GM19372 (cell line): ENCODE data around the gene CPXM1.
"Not testable (repeated sequence)": the region's sequence is repeated elsewhere in the genome, so short reads cannot be mapped to it uniquely, and the experiment has no call there.

Experiments
- ATAC-seq: cut with Tn5 transposase; IDR thresholded peaks from one replicate; pipeline ENCODE4 v1.9.1; 2021; ENCODE audit warnings: mild to moderate bottlenecking, low read depth, moderate library complexity; ENCODE audit not compliant: unreplicated experiment

The CPXM1 gene

GRCh38 chr20:2825761-2826160, 25.3 kb upstream of the CPXM1 start:
- no peak for ATAC-seq

GRCh38 chr20:2822073-2822472, 21.6 kb upstream of the CPXM1 start:
- ATAC-seq, result no peak

GRCh38 chr20:2820896-2821869, 20.8 kb upstream of the CPXM1 start:
- ATAC-seq, result no peak

GRCh38 chr20:2820084-2820895, 19.9 kb upstream of the CPXM1 start:
- ATAC-seq, result no peak

GRCh38 chr20:2817891-2818595, 17.6 kb upstream of the CPXM1 start:
- no peak for ATAC-seq

GRCh38 chr20:2817341-2817726, 16.9 kb upstream of the CPXM1 start:
- ATAC-seq, result no peak

GRCh38 chr20:2816583-2817340, 16.3 kb upstream of the CPXM1 start:
- no peak for ATAC-seq

GRCh38 chr20:2816030-2816582, 15.7 kb upstream of the CPXM1 start, which contains the start of gene TMEM239:
TMEM239 (plus strand) TSS chr20:2816364; CDS start chr20:2816555, 191 bp downstream.
- ATAC-seq, result no peak

- no peak for ATAC-seq
Measured at GRCh38 chr20:2815242-2815900, 14.9 kb upstream of the CPXM1 start.

GRCh38 chr20:2814587-2815051, 14.2 kb upstream of the CPXM1 start, which contains the start of gene C20orf141:
C20orf141 (plus strand) TSS chr20:2814987; CDS start chr20:2815185, 198 bp downstream.
- ATAC-seq, result no peak

- ATAC-seq, result no peak
Measured at GRCh38 chr20:2814076-2814475, 13.6 kb upstream of the CPXM1 start.

GRCh38 chr20:2812189-2812588, 11.8 kb upstream of the CPXM1 start:
- ATAC-seq, result no peak

- ATAC-seq, result no peak
Measured at GRCh38 chr20:2809690-2810089, 9.3 kb upstream of the CPXM1 start.

GRCh38 chr20:2807929-2808328, 7.5 kb upstream of the CPXM1 start:
- not testable (repeated sequence) for ATAC-seq

GRCh38 chr20:2807019-2807418, 6.6 kb upstream of the CPXM1 start:
- no peak for ATAC-seq

GRCh38 chr20:2806351-2806701, 5.9 kb upstream of the CPXM1 start:
- ATAC-seq, result no peak

- no peak for ATAC-seq
Measured at GRCh38 chr20:2805689-2806350, 5.4 kb upstream of the CPXM1 start.

- ATAC-seq, result no peak
Measured at GRCh38 chr20:2804852-2805688, 4.6 kb upstream of the CPXM1 start.
